GM19324 (cell line): ENCODE data around the gene MS4A13.
"Not testable (repeated sequence)": the region's sequence is repeated elsewhere in the genome, so short reads cannot be mapped to it uniquely, and the experiment has no call there.

Experiments
- ATAC-seq: cut with Tn5 transposase; IDR thresholded peaks from one replicate; pipeline ENCODE4 v1.9.1; 2021; ENCODE audit warnings: mild to moderate bottlenecking, moderate library complexity; ENCODE audit not compliant: unreplicated experiment, low FRiP score

The MS4A13 gene

GRCh38 chr11:60528934-60529333 lies 13.7 kb downstream of the MS4A13 start:
- ATAC-seq: no peak

- ATAC-seq: no peak
Measured at GRCh38 chr11:60530454-60531100, 15.4 kb downstream of the MS4A13 start.

- ATAC-seq: not testable (repeated sequence)
Measured at GRCh38 chr11:60532383-60532782, 17.2 kb downstream of the MS4A13 start.

GRCh38 chr11:60538627-60539026 lies 23.4 kb downstream of the MS4A13 start:
- not testable (repeated sequence) for ATAC-seq

GRCh38 chr11:60544077-60544476 lies 28.9 kb downstream of the MS4A13 start:
- ATAC-seq: no peak

- ATAC-seq: no peak
Measured at GRCh38 chr11:60561254-60561653, 46.1 kb downstream of the MS4A13 start.

- ATAC-seq: no peak
Measured at GRCh38 chr11:60563553-60564235, 48.5 kb downstream of the MS4A13 start.

GRCh38 chr11:60566776-60567175 lies 51.6 kb downstream of the MS4A13 start:
- no peak for ATAC-seq

- ATAC-seq: no peak
Measured at GRCh38 chr11:60570970-60571369, 55.8 kb downstream of the MS4A13 start.

GRCh38 chr11:60589611-60590010 lies 74.4 kb downstream of the MS4A13 start:
- no peak for ATAC-seq
